Mesendoderm (in vitro differentiated cells): ENCODE data around the gene ALDH1A3.
"Not testable (repeated sequence)": the region's sequence is repeated elsewhere in the genome, so short reads cannot be mapped to it uniquely, and the experiment has no call there.

Experiments
- DNase-seq: peaks from one replicate; pipeline ENCODE4 v3.0.0; 2013
- H2AK5ac ChIP-seq: 2 replicates; pipeline ENCODE4 v1.6.1; 2013; ENCODE audit warnings: low read length, inconsistent platforms
- H2BK120ac ChIP-seq: 2 replicates; pipeline ENCODE4 v1.6.1; 2013; ENCODE audit warnings: low read depth, mild to moderate bottlenecking, low read length, moderate library complexity, mixed read lengths
- H2BK15ac ChIP-seq: replicated peaks from 2 replicates; pipeline ENCODE4 v1.6.1; 2013; ENCODE audit warnings: low read depth, mild to moderate bottlenecking, moderate library complexity
- H2BK5ac ChIP-seq: 2 replicates; pipeline ENCODE4 v1.6.1; 2013; ENCODE audit warnings: low read length, inconsistent platforms
- H3K18ac ChIP-seq: 2 replicates; pipeline ENCODE4 v1.6.1; 2013; ENCODE audit warnings: mild to moderate bottlenecking, low read length, mixed read lengths
- H3K23ac ChIP-seq: one replicate; pipeline ENCODE4 v1.6.1; 2013; ENCODE audit warnings: low read length
- H3K27ac ChIP-seq: 2 replicates; pipeline ENCODE4 v1.5.1; 2013; ENCODE audit warnings: low read depth, mild to moderate bottlenecking, inconsistent platforms, low read length, moderate library complexity
- H3K27me3 ChIP-seq: 2 replicates; pipeline ENCODE4 v1.6.1; 2013; ENCODE audit warnings: low read length, control low read depth, mild to moderate bottlenecking, inconsistent platforms; ENCODE audit not compliant: insufficient read depth, poor library complexity
- H3K36me3 ChIP-seq: 2 replicates; pipeline ENCODE4 v1.6.1; 2013; ENCODE audit warnings: low read length, inconsistent platforms; ENCODE audit not compliant: control insufficient read depth, insufficient read depth
- H3K4ac ChIP-seq: one replicate; pipeline ENCODE4 v1.6.1; 2013; ENCODE audit warnings: low read depth, mild to moderate bottlenecking, low read length, moderate library complexity
- H3K4me1 ChIP-seq: 2 replicates; pipeline ENCODE4 v1.6.1; 2013; ENCODE audit warnings: low read depth, low read length, inconsistent platforms; ENCODE audit not compliant: control insufficient read depth
- H3K4me2 ChIP-seq: 2 replicates; pipeline ENCODE4 v1.6.1; 2013; ENCODE audit warnings: low read length
- H3K4me3 ChIP-seq: 2 replicates; pipeline ENCODE4 v1.5.1; 2013; ENCODE audit warnings: mild to moderate bottlenecking, low read length
- H3K56ac ChIP-seq: one replicate; pipeline ENCODE4 v1.6.1; 2013; ENCODE audit warnings: low read length
- H3K79me1 ChIP-seq: 2 replicates; pipeline ENCODE4 v1.6.1; 2013; ENCODE audit warnings: low read length, inconsistent platforms
- H3K79me2 ChIP-seq: 2 replicates; pipeline ENCODE4 v1.6.1; 2013; ENCODE audit warnings: mild to moderate bottlenecking, low read length; ENCODE audit not compliant: control insufficient read depth, insufficient read depth
- H3K9ac ChIP-seq: 2 replicates; pipeline ENCODE4 v1.6.1; 2013; ENCODE audit warnings: low read length, inconsistent platforms
- H4K5ac ChIP-seq: one replicate; pipeline ENCODE4 v1.6.1; 2013; ENCODE audit warnings: low read length
- H4K8ac ChIP-seq: one replicate; pipeline ENCODE4 v1.6.1; 2013; ENCODE audit warnings: low read depth, mild to moderate bottlenecking, control low read depth, low read length, moderate library complexity
- WGBS: extraction: QIAGEN DNeasy Blood & Tissue Kit; methylation state at CpG from one replicate; pipeline ENCODE4 v1.1.7; 2013; ENCODE audit warnings: low lambda C conversion rate, missing lambda C conversion rate; ENCODE audit not compliant: insufficient coverage; ENCODE audit errors: extremely low coverage; 5-methylcytosine and 5-hydroxymethylcytosine counted together

ALDH1A3 gene

DNA sequence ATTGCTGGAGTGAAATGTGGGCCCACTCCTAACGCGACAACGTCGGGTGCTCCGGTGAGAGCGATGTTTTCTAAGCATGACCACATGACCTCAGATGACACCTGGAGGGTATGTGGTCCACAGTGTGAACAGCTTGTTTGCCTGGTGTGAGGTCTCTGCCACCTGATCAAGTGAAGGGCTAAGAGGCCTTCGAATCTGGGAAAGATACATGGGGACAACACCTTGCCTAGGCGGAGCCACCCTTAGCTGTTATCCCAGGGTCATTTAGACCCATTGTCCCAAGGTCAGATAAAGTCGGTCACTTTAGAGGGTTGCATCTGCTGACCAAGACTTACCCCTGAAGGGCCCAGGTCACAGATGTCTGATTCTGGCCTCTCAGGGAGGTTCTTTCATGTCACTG, 34.9 kb upstream of the ALDH1A3 start:
- no peak overlapping the region for H3K27ac ChIP-seq
- no peak overlapping the region for H4K5ac ChIP-seq
- DNase-seq, result no peak
- H3K36me3 ChIP-seq, result no peaks in the 10 kb centered on the region
- H3K56ac ChIP-seq, result no peak overlapping the region
- no peak overlapping the region for H3K4me3 ChIP-seq
- H3K23ac ChIP-seq, result no peak overlapping the region
- WGBS, result no CpG with 5 or more reads among the region's 9 CpGs
- no peak overlapping the region for H2BK15ac ChIP-seq
- H3K27me3 ChIP-seq, result no peaks in the 10 kb centered on the region
- no peaks in the 10 kb centered on the region for H3K79me1 ChIP-seq
- no peak overlapping the region for H3K4me2 ChIP-seq
- no peak overlapping the region for H2BK120ac ChIP-seq
- no peaks in the 10 kb centered on the region for H3K4me1 ChIP-seq
- H3K9ac ChIP-seq, result no peak overlapping the region
- no peak overlapping the region for H3K4ac ChIP-seq
- no peak overlapping the region for H4K8ac ChIP-seq
- H2AK5ac ChIP-seq, result no peak overlapping the region
- H2BK5ac ChIP-seq, result no peak overlapping the region
- H3K18ac ChIP-seq, result no peak overlapping the region
- no peaks in the 10 kb centered on the region for H3K79me2 ChIP-seq

DNA sequence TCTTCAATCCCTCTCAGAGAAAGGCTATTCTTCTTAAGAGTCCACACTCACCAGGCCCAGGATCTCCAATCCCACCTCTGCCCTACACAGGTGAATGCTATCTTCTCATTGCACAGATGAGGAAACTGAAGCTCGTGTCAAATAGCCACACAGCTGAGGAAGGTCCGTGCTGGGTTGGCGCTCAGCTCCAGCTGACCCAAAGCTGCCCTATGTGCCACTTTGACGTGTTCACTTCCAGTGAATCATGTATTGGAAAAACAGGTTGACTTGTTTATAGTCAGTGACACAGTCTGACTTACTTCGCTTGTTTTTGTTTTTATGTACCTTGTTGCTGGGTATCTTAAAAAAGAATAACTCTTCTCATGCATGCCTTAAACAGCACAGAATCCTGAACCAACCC, 32.4 kb upstream of the ALDH1A3 start:
- Histone ChIP-seq H3K18ac (no peak overlapping the region), H4K8ac (no peak overlapping the region), H3K56ac (no peak overlapping the region), H2BK120ac (no peak overlapping the region), H3K23ac (no peak overlapping the region), H2BK5ac (no peak overlapping the region), H3K9ac (no peak overlapping the region), H3K36me3 (no peaks in the 10 kb centered on the region), H4K5ac (no peak overlapping the region), H3K4me3 (no peak overlapping the region), H3K4me2 (no peak overlapping the region), H3K27ac (no peak overlapping the region), H3K4ac (no peak overlapping the region), H3K27me3 (no peaks in the 10 kb centered on the region), H3K79me1 (no peaks in the 10 kb centered on the region), H2BK15ac (no peak overlapping the region), H3K4me1 (no peaks in the 10 kb centered on the region), H2AK5ac (no peak overlapping the region), H3K79me2 (no peaks in the 10 kb centered on the region)
- no peak for DNase-seq
- WGBS, result no CpG with 5 or more reads among the region's 5 CpGs

GRCh38 chr15:100849021-100849854, 30.4 kb upstream of the ALDH1A3 start:
- Histone ChIP-seq H3K4ac (no peak overlapping the region), H3K79me2 (no peaks in the 10 kb centered on the region), H3K36me3 (no peaks in the 10 kb centered on the region), H3K27me3 (no peaks in the 10 kb centered on the region), H3K18ac (no peak overlapping the region), H3K9ac (no peak overlapping the region), H3K56ac (no peak overlapping the region), H2BK5ac (no peak overlapping the region), H3K4me3 (no peak overlapping the region), H4K8ac (no peak overlapping the region), H3K4me1 (no peaks in the 10 kb centered on the region), H2AK5ac (no peak overlapping the region), H2BK120ac (no peak overlapping the region), H3K27ac (no peak overlapping the region), H3K79me1 (no peaks in the 10 kb centered on the region), H3K4me2 (no peak overlapping the region), H3K23ac (no peak overlapping the region), H2BK15ac (no peak overlapping the region), H4K5ac (no peak overlapping the region)
- no peak for DNase-seq
- WGBS, result no CpG with 5 or more reads among the region's 47 CpGs

DNA sequence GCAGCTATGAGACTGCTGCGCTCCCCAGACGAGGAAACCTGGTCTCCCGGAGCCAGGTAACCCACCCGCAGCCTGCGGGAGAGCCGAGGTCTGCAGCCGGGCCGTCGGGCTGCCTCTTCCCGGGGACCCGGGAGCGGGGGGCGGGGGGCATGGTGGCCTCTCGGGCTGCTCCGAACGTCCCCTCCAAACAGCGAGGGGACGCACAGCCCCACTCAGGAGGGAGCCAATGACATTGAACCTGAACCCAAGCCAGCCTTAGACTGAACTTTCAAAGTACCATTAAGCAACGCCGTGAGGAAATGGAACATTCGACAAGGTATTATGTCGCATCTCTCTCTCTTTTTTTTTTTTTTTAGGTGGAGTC, 29.8 kb upstream of the ALDH1A3 start:
- no peak overlapping the region for H2BK15ac ChIP-seq
- no peak overlapping the region for H2BK5ac ChIP-seq
- whole genome bisulfite sequencing, result no CpG with 5 or more reads among the region's 22 CpGs
- no peak overlapping the region for H3K4ac ChIP-seq
- no peak overlapping the region for H2AK5ac ChIP-seq
- no peak overlapping the region for H3K4me3 ChIP-seq
- no peak overlapping the region for H3K9ac ChIP-seq
- no peak overlapping the region for H3K18ac ChIP-seq
- H3K56ac ChIP-seq, result no peak overlapping the region
- H2BK120ac ChIP-seq, result no peak overlapping the region
- no peak for DNase-seq
- H3K27me3 ChIP-seq, result no peaks in the 10 kb centered on the region
- no peak overlapping the region for H4K8ac ChIP-seq
- no peak overlapping the region for H3K23ac ChIP-seq
- no peaks in the 10 kb centered on the region for H3K36me3 ChIP-seq
- no peak overlapping the region for H3K4me2 ChIP-seq
- H4K5ac ChIP-seq, result no peak overlapping the region
- no peaks in the 10 kb centered on the region for H3K79me2 ChIP-seq
- H3K4me1 ChIP-seq, result no peaks in the 10 kb centered on the region
- no peaks in the 10 kb centered on the region for H3K79me1 ChIP-seq
- no peak overlapping the region for H3K27ac ChIP-seq

DNA sequence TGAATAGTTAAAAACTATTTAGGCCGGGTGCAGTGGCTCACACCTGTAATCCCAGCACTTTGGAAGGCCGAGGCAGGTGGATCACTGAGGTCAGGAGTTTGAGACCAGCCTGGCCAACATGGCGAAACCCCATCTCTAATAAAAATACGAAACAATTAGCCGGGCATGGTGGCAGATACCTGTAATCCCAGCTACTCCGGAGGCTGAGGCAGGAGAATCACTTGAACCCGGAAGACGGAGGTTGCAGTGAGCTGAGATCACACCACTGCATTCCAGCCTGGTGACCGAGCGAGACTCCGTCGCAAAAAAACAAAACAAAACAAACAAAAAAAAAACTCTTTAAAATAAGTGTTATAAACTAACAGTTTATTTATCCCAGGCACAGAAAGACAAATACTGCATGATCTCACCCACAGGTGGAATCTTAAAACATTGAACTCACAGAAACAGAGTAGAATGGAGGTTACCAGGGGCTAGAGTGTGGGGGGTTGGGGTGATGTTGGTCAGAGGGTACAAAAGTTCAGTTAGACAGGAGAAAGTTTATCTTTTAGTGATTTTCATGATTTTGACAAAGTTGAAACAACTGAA, 28.1 kb upstream of the ALDH1A3 start:
- H3K23ac ChIP-seq, H3K4me3 ChIP-seq, H3K27me3 ChIP-seq, H2BK120ac ChIP-seq, H2AK5ac ChIP-seq, H2BK5ac ChIP-seq, H3K4me1 ChIP-seq, H4K8ac ChIP-seq, H2BK15ac ChIP-seq, DNase-seq, H3K79me2 ChIP-seq, H3K27ac ChIP-seq, H3K18ac ChIP-seq, H3K36me3 ChIP-seq, H3K4ac ChIP-seq, H3K9ac ChIP-seq, H4K5ac ChIP-seq, H3K79me1 ChIP-seq, H3K4me2 ChIP-seq, H3K56ac ChIP-seq: not testable (repeated sequence)
- no CpG with 5 or more reads among the region's 12 CpGs for WGBS

DNA sequence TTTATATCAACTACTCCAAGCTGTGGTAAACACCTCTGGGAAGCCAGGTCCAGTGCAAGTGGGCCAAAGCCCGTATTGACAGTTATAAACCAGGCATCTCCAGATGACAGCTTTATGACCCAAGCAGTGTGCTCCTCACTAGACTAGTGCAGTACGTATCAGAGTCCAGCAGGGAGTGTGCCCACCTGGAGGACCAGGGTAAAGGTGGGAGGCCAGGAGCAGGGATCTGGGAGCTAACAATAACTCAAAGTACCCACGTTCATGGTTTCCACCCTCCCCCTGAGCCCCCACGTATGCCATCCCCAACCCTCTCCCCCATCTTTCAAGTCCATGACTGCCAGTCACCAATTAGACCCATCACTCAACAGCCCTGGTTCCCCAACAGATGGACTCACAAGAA, 27.0 kb upstream of the ALDH1A3 start:
- no peaks in the 10 kb centered on the region for H3K27me3 ChIP-seq
- H3K79me2 ChIP-seq, result no peaks in the 10 kb centered on the region
- no peak overlapping the region for H2BK15ac ChIP-seq
- H3K27ac ChIP-seq, result no peak overlapping the region
- no peak overlapping the region for H3K4me3 ChIP-seq
- no CpG with 5 or more reads among the region's 4 CpGs for WGBS
- no peak for DNase-seq
- H3K4me1 ChIP-seq, result no peaks in the 10 kb centered on the region
- no peak overlapping the region for H3K18ac ChIP-seq
- H4K5ac ChIP-seq, result no peak overlapping the region
- no peak overlapping the region for H4K8ac ChIP-seq
- no peak overlapping the region for H3K4ac ChIP-seq
- H3K56ac ChIP-seq, result no peak overlapping the region
- no peak overlapping the region for H3K4me2 ChIP-seq
- no peaks in the 10 kb centered on the region for H3K36me3 ChIP-seq
- no peak overlapping the region for H2BK120ac ChIP-seq
- no peak overlapping the region for H2AK5ac ChIP-seq
- H3K79me1 ChIP-seq, result no peaks in the 10 kb centered on the region
- no peak overlapping the region for H3K23ac ChIP-seq
- H3K9ac ChIP-seq, result no peak overlapping the region
- no peak overlapping the region for H2BK5ac ChIP-seq
